SK-N-MC (cell line): ENCODE results near the gene MAMLD1.

Experiments used
- EZH2 ChIP-seq: fragments of 200-600 bp; sonication (generic); IDR thresholded peaks from one replicate; pipeline ENCODE4 v1.6.1; 2017; ENCODE audit warnings: antibody characterized with exemption
- FOXP2 ChIP-seq: optimal IDR thresholded peaks from 2 replicates; pipeline ENCODE3; 2011; ENCODE audit warnings: mild to moderate bottlenecking, moderate library complexity; ENCODE audit not compliant: insufficient read depth; ENCODE audit errors: extremely low read length, control extremely low read depth
- POLR2AphosphoS5 ChIP-seq: IDR thresholded peaks from 2 replicates; pipeline ENCODE4 v1.6.1; 2012; ENCODE audit warnings: mild to moderate bottlenecking, low read depth, low read length, borderline replicate concordance

- TF ChIP-seq POLR2AphosphoS5 (no peak), EZH2 (no peak), FOXP2 (no peak)
These were observed 154.3 kb downstream of the MAMLD1 start for GRCh38 chrX:150517303-150517910.
